HCT116 (cell line): ENCODE results near the gene DAGLA. TPM values are rescaled to one million over a fixed set of nuclear protein-coding genes. Genes with fewer than 3 reads are reported as not detected.

Source experiments
- ATAC-seq: fragments of 200-7000 bp; cut with Tn5 transposase; 2 replicates; pipeline ENCODE4 v1.9.1; 2020; ENCODE audit warnings: mild to moderate bottlenecking, moderate library complexity
- BruUV-seq: library from RNA; stranded (reverse); fragments of 400-500 nt; replicated peaks from 2 replicates; lab custom pipeline; 2021; lab: Mats Ljungman, UMichigan
- CTCF ChIA-PET: fragments of 300-600 bp; sonication (Branson Sonifier 250); formaldehyde crosslinking; loops from one replicate; lab custom pipeline; 2021; ENCODE audit warnings: antibody characterized with exemption; lab: Charles Lee
- POLR2A ChIA-PET: fragments of 300-600, 350-600 bp; sonication (Branson Sonifier 250); formaldehyde crosslinking; loops from one replicate; lab custom pipeline; 2021; ENCODE audit warnings: antibody characterized with exemption; lab: Charles Lee
- RAD21 ChIA-PET, 2 experiments: fragments of 300-600 bp; sonication (Branson Sonifier 250); formaldehyde crosslinking; loops; one replicate each; lab custom pipeline; 2023; ENCODE audit warnings: low total read pairs in 2 of 2; ENCODE audit not compliant: uncharacterized antibody in 2 of 2, unreplicated experiment in 2 of 2, low non-redundant PET in 1 of 2; lab: Charles Lee
- DNase-seq: peaks from one replicate; pipeline ENCODE4 v3.0.0-alpha.2; 2010; ENCODE audit warnings: low read depth, low spot score
- H2AFZ ChIP-seq: fragments of 200-600 bp; shearing (Covaris generic), sonication (generic); 2 replicates; pipeline ENCODE4 v1.6.1; 2017; ENCODE audit warnings: low read depth, mixed run types, mixed read lengths, antibody characterized with exemption, low read length; ENCODE audit not compliant: poor library complexity, severe bottlenecking
- H3K27ac ChIP-seq: 2 replicates; pipeline ENCODE4 v1.5.1; 2012; ENCODE audit warnings: low read depth, low read length
- H3K27me3 ChIP-seq: fragments of 200-600 bp; sonication (generic); 2 replicates; pipeline ENCODE4 v1.6.1; 2016; ENCODE audit warnings: mixed run types, low read length, mixed read lengths; ENCODE audit not compliant: insufficient read depth
- H3K36me3 ChIP-seq, 2 experiments: fragments of 200-500 bp in 1 of 2; fragments of 200-600 bp in 1 of 2; sonication (Bioruptor generic) in 1 of 2; sonication (generic) in 1 of 2; 2 replicates each; pipeline versions ENCODE4 v1.5.1 to v1.6.1; 2014 to 2016; ENCODE audit warnings: low read length in 2 of 2, inconsistent platforms in 1 of 2, mixed read lengths in 1 of 2, mixed run types in 1 of 2; ENCODE audit not compliant: insufficient read depth in 2 of 2, control insufficient read depth in 1 of 2
- H3K4me1 ChIP-seq, 2 experiments: fragments of 200-600 bp in 1 of 2; sonication (generic) in 1 of 2; 2 replicates each; pipeline versions ENCODE4 v1.5.1 to v1.6.1; 2012 to 2017; ENCODE audit warnings: low read length in 2 of 2, inconsistent platforms in 1 of 2, mild to moderate bottlenecking in 1 of 2, mixed read lengths in 1 of 2, mixed run types in 1 of 2, moderate library complexity in 1 of 2; ENCODE audit not compliant: insufficient read depth in 2 of 2, control insufficient read depth in 1 of 2
- H3K4me2 ChIP-seq: fragments of 200-600 bp; sonication (generic); 2 replicates; pipeline ENCODE4 v1.6.1; 2017; ENCODE audit warnings: mixed run types, low read length, mixed read lengths
- H3K4me3 ChIP-seq, 2 experiments: fragments of 200-600 bp in 1 of 2; sonication (generic) in 1 of 2; replicated peaks in 1 of 2; 2 replicates each; pipeline ENCODE4 v1.5.1; 2011 to 2016; ENCODE audit warnings: low read length in 2 of 2, control low read depth in 1 of 2, low read depth in 1 of 2, mild to moderate bottlenecking in 1 of 2, mixed read lengths in 1 of 2, mixed run types in 1 of 2
- H3K79me2 ChIP-seq: fragments of 200-600 bp; sonication (generic); 2 replicates; pipeline ENCODE4 v1.6.1; 2017; ENCODE audit warnings: mild to moderate bottlenecking, mixed run types, low read length, moderate library complexity, mixed read lengths; ENCODE audit not compliant: insufficient read depth
- H3K9ac ChIP-seq: fragments of 200-600 bp; sonication (generic); 2 replicates; pipeline ENCODE4 v1.6.1; 2016; ENCODE audit warnings: low read length, mixed read lengths
- H3K9me2 ChIP-seq: fragments of 200-600 bp; sonication (generic), shearing (Covaris generic); 2 replicates; pipeline ENCODE4 v1.6.1; 2017; ENCODE audit warnings: mixed run types, mild to moderate bottlenecking, moderate library complexity; ENCODE audit not compliant: insufficient read depth
- H3K9me3 ChIP-seq, 2 experiments: fragments of 200-500 bp in 1 of 2; fragments of 200-600 bp in 1 of 2; sonication (Bioruptor generic) in 1 of 2; sonication (generic) in 1 of 2; 2 replicates each; pipeline ENCODE4 v1.6.1; 2014 to 2017; ENCODE audit warnings: low read length in 2 of 2, mixed read lengths in 2 of 2, inconsistent platforms in 1 of 2, low read depth in 1 of 2, mild to moderate bottlenecking in 1 of 2, mixed run types in 1 of 2, moderate library complexity in 1 of 2; ENCODE audit not compliant: control insufficient read depth in 1 of 2, insufficient read depth in 1 of 2
- H4K20me1 ChIP-seq: fragments of 200-600 bp; sonication (generic), shearing (Covaris generic); 2 replicates; pipeline ENCODE4 v1.6.1; 2017; ENCODE audit warnings: mixed run types, mild to moderate bottlenecking, moderate library complexity; ENCODE audit not compliant: insufficient read depth
- CBX3 ChIP-seq: IDR thresholded peaks from 2 replicates; pipeline ENCODE4 v1.6.1; 2012; ENCODE audit warnings: low read depth
- CEBPB ChIP-seq: IDR thresholded peaks from 2 replicates; pipeline ENCODE4 v1.6.1; 2012; ENCODE audit warnings: low read depth
- ELF1 ChIP-seq: IDR thresholded peaks from 2 replicates; pipeline ENCODE4 v1.6.1; 2012; ENCODE audit warnings: low read depth, borderline replicate concordance
- EZH2 ChIP-seq: fragments of 200-600 bp; sonication (generic); IDR thresholded peaks from 2 replicates; pipeline ENCODE4 v1.6.1; 2017; ENCODE audit warnings: antibody characterized with exemption, mixed run types
- FOSL1 ChIP-seq: IDR thresholded peaks from 2 replicates; pipeline ENCODE4 v1.6.1; 2012; ENCODE audit warnings: low read depth
- JUND ChIP-seq: IDR thresholded peaks from 2 replicates; pipeline ENCODE4 v1.6.1; 2012
- MAX ChIP-seq: IDR thresholded peaks from 2 replicates; pipeline ENCODE4 v1.6.1; 2012
- POLR2A ChIP-seq: IDR thresholded peaks from 2 replicates; pipeline ENCODE4 v1.7.0; 2011; ENCODE audit warnings: borderline replicate concordance; ENCODE audit not compliant: insufficient read depth, insufficient read length; ENCODE audit errors: extremely low read depth
- POLR2AphosphoS5 ChIP-seq: IDR thresholded peaks from 2 replicates; pipeline ENCODE4 v1.6.1; 2011; ENCODE audit warnings: mild to moderate bottlenecking, low read depth, low read length, moderate library complexity
- RAD21 ChIP-seq: IDR thresholded peaks from 2 replicates; pipeline ENCODE4 v1.6.1; 2012; ENCODE audit warnings: low read depth, mild to moderate bottlenecking
- SIN3A ChIP-seq: IDR thresholded peaks from 2 replicates; pipeline ENCODE4 v1.6.1; 2012; ENCODE audit warnings: low read depth
- SP1 ChIP-seq: IDR thresholded peaks from 2 replicates; pipeline ENCODE4 v1.6.1; 2012; ENCODE audit warnings: low read depth
- SRF ChIP-seq: IDR thresholded peaks from 2 replicates; pipeline ENCODE4 v1.6.1; 2012; ENCODE audit warnings: low read depth
- TCF7L2 ChIP-seq: IDR thresholded peaks from 2 replicates; pipeline ENCODE4 v1.7.0; 2011; ENCODE audit warnings: borderline replicate concordance, inconsistent platforms; ENCODE audit not compliant: insufficient read depth, insufficient read length; ENCODE audit errors: extremely low read depth
- YY1 ChIP-seq: IDR thresholded peaks from 2 replicates; pipeline ENCODE4 v1.6.1; 2011; ENCODE audit warnings: low read length, low read depth, moderate library complexity, mild to moderate bottlenecking; ENCODE audit not compliant: insufficient replicate concordance; ENCODE audit errors: extremely low read depth
- ZBTB33 ChIP-seq: IDR thresholded peaks from 2 replicates; pipeline ENCODE4 v1.6.1; 2011; ENCODE audit warnings: mild to moderate bottlenecking, low read length, moderate library complexity; ENCODE audit not compliant: insufficient replicate concordance; ENCODE audit errors: extremely low read depth
- ZFX ChIP-seq: fragments of 450-650 bp; IDR thresholded peaks from 2 replicates; pipeline ENCODE4 v1.6.1; 2017
- ZNF274 ChIP-seq: fragments of 200-500 bp; sonication (Bioruptor generic); IDR thresholded peaks from 2 replicates; pipeline ENCODE4 v1.6.1; 2014; ENCODE audit warnings: mild to moderate bottlenecking, low read depth, low read length, inconsistent platforms
- intact Hi-C: fragments of 100-400 bp; cut with micrococcal nuclease; formaldehyde crosslinking; loops from 2 replicates; pipeline ENCODE4 v1.10.0; 2022
- total RNA-seq: library from RNA; stranded (reverse); gene quantifications from one replicate; pipeline ENCODE4 v1.2.1, GENCODE V29; 2021; ENCODE audit not compliant: unreplicated experiment
- TF ChIP-seq, protein P1 (sequence below): IDR thresholded peaks from 2 replicates; pipeline ENCODE4 v1.6.1; 2012; ENCODE audit warnings: low read depth
- TF ChIP-seq, protein P2 (sequence below): IDR thresholded peaks from 2 replicates; pipeline ENCODE4 v1.6.1; 2012

Gene DAGLA
- total RNA-seq, 1 experiment from 2014 or later: 2.7 TPM

GRCh38 chr11:61762223-61762615 lies 82.0 kb downstream of the DAGLA start:
- H3K9me3 ChIP-seq: no peaks in the 10 kb centered on the region
- H3K27me3 ChIP-seq: no peaks in the 10 kb centered on the region
- H3K36me3 ChIP-seq: no peaks in the 10 kb centered on the region
- no peaks in the 10 kb centered on the region for H3K9me2 ChIP-seq
- H4K20me1 ChIP-seq: no peaks in the 10 kb centered on the region
- H3K79me2 ChIP-seq: peaks cover 33% of the 10 kb centered on the region; the same call in 1 of the 2 replicates
- TF ChIP-seq ZNF274 (no peak), CEBPB (no peak), TCF7L2 (no peak), ZFX (no peak), SIN3A (no peak), FOSL1 (no peak), ZBTB33 (no peak), JUND (no peak), EZH2 (no peak), MAX (no peak), RAD21 (no peak), CBX3 (no peak), YY1 (no peak), SRF (no peak), SP1 (no peak), ELF1 (no peak), POLR2AphosphoS5 (no peak), POLR2A (no peak)
- TF ChIP-seq, protein P1, sequence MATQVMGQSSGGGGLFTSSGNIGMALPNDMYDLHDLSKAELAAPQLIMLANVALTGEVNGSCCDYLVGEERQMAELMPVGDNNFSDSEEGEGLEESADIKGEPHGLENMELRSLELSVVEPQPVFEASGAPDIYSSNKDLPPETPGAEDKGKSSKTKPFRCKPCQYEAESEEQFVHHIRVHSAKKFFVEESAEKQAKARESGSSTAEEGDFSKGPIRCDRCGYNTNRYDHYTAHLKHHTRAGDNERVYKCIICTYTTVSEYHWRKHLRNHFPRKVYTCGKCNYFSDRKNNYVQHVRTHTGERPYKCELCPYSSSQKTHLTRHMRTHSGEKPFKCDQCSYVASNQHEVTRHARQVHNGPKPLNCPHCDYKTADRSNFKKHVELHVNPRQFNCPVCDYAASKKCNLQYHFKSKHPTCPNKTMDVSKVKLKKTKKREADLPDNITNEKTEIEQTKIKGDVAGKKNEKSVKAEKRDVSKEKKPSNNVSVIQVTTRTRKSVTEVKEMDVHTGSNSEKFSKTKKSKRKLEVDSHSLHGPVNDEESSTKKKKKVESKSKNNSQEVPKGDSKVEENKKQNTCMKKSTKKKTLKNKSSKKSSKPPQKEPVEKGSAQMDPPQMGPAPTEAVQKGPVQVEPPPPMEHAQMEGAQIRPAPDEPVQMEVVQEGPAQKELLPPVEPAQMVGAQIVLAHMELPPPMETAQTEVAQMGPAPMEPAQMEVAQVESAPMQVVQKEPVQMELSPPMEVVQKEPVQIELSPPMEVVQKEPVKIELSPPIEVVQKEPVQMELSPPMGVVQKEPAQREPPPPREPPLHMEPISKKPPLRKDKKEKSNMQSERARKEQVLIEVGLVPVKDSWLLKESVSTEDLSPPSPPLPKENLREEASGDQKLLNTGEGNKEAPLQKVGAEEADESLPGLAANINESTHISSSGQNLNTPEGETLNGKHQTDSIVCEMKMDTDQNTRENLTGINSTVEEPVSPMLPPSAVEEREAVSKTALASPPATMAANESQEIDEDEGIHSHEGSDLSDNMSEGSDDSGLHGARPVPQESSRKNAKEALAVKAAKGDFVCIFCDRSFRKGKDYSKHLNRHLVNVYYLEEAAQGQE: no peak
- TF ChIP-seq, protein P2, sequence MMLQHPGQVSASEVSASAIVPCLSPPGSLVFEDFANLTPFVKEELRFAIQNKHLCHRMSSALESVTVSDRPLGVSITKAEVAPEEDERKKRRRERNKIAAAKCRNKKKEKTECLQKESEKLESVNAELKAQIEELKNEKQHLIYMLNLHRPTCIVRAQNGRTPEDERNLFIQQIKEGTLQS: no peak
- TF ChIP-seq, all 23 proteins: peak for 0
- Histone ChIP-seq H2AFZ (no peak overlapping the region), H3K27ac (no peak overlapping the region), H3K4me1 (peaks cover 18 to 51% of the 10 kb centered on the region in 2 experiments), H3K4me2 (peak overlapping the region; percentile 54), H3K9ac (no peak overlapping the region), H3K4me3 (no peak overlapping the region)
- RAD21 ChIA-PET: no interaction called here
- CTCF ChIA-PET: interaction anchor here (0.8 to 1.6 kb wide), 5 partner anchors 11 to 137 kb away, joined by 3 to 4 read pairs (median 3); no protein-coding TSS in a partner anchor
- DNase-seq (no peak), ATAC-seq (no peak)
- POLR2A ChIA-PET: no interaction called here
- no TSS peak for BruUV-seq
- intact Hi-C loops: no loop called here
